ENCODE results near the gene RIMS4. TPM values are rescaled to one million over a fixed set of nuclear protein-coding genes. Genes with fewer than 3 reads are reported as not detected.

RIMS4 gene
- total and polyA plus RNA-seq, 2 of the 8 experiments (the other 6 are each of a cell fraction or from before 2014, with no cell fraction given): 13.3 to 44.2 TPM

GRCh38 chr20:44772636-44773035 is 37.7 kb downstream of the RIMS4 start (continued):
- TF ChIP-seq, protein P1, sequence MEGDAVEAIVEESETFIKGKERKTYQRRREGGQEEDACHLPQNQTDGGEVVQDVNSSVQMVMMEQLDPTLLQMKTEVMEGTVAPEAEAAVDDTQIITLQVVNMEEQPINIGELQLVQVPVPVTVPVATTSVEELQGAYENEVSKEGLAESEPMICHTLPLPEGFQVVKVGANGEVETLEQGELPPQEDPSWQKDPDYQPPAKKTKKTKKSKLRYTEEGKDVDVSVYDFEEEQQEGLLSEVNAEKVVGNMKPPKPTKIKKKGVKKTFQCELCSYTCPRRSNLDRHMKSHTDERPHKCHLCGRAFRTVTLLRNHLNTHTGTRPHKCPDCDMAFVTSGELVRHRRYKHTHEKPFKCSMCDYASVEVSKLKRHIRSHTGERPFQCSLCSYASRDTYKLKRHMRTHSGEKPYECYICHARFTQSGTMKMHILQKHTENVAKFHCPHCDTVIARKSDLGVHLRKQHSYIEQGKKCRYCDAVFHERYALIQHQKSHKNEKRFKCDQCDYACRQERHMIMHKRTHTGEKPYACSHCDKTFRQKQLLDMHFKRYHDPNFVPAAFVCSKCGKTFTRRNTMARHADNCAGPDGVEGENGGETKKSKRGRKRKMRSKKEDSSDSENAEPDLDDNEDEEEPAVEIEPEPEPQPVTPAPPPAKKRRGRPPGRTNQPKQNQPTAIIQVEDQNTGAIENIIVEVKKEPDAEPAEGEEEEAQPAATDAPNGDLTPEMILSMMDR (IDR thresholded peaks at IDR 0.05; ENCODE audit: control extremely low read depth in 1 of 3, insufficient read depth in 1 of 3, low read depth in 1 of 3, low read length in 3 of 3): no peak
- TF ChIP-seq TCF12 (IDR thresholded peaks at IDR 0.05; ENCODE audit: low read depth, low read length): no peak
- no peak for TF ChIP-seq HDAC6 (IDR thresholded peaks at IDR 0.05; ENCODE audit: low read depth, low read length)

Measured in H1 (cell line).